22Rv1 (cell line): Measurements from ENCODE around the gene ZMAT5.

Experiments used
- ZFX ChIP-seq: fragments of 450-650 bp; IDR thresholded peaks from 2 replicates; pipeline ENCODE4 v1.6.1; 2017; ENCODE audit warnings: antibody characterized with exemption, borderline replicate concordance
- TF ChIP-seq, protein P1 (sequence below): fragments of 450-650 bp; IDR thresholded peaks from 2 replicates; pipeline ENCODE4 v1.5.1; 2017; ENCODE audit warnings: mild to moderate bottlenecking

DNA sequence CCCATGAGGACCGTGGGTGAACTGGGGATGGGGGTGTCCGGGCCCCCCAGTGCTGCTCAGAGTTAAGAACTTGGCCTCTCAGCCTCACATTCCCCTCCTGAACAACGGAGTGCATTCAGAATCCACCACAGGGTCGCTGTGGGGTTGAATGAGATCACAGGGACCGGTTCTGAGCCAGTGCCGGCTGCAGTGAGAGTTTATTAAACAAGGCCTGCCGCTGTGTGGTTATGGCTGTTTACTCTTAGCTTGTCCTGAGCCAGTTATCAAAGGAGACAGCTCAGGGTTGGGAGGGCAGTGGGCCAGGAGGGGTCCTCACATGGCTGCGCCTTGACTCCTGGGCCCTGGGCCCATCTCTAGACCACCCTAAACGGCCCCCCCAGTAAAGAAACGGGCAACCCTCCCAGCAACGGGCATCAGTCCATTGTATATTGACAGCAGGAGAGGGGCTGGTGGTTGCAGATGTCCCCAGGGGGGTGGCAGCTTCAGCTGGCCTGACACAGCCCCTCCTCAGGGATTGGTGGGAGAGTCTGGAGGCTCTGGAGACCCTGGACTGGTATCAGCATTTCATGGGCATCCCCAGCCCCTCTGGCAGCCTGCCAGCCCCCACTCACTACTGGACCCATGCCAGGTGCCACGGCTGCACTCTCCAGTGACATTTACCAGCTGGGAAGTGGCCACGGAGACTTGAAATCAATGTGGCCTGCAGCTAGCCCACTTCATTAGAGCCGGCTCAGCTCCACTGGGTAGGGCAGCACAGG is 62.1 kb downstream of the ZMAT5 start:
- TF ChIP-seq, protein P1, sequence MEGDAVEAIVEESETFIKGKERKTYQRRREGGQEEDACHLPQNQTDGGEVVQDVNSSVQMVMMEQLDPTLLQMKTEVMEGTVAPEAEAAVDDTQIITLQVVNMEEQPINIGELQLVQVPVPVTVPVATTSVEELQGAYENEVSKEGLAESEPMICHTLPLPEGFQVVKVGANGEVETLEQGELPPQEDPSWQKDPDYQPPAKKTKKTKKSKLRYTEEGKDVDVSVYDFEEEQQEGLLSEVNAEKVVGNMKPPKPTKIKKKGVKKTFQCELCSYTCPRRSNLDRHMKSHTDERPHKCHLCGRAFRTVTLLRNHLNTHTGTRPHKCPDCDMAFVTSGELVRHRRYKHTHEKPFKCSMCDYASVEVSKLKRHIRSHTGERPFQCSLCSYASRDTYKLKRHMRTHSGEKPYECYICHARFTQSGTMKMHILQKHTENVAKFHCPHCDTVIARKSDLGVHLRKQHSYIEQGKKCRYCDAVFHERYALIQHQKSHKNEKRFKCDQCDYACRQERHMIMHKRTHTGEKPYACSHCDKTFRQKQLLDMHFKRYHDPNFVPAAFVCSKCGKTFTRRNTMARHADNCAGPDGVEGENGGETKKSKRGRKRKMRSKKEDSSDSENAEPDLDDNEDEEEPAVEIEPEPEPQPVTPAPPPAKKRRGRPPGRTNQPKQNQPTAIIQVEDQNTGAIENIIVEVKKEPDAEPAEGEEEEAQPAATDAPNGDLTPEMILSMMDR, result no peak
- TF ChIP-seq ZFX, result no peak
